GM18951 (cell line): ENCODE results near the gene FMN1.

ENCODE experiments used
- POLR2A ChIP-seq: IDR thresholded peaks from 4 replicates; pipeline ENCODE4 v1.6.1; 2011; ENCODE audit warnings: mild to moderate bottlenecking; ENCODE audit not compliant: insufficient read length, insufficient read depth; ENCODE audit errors: extremely low read depth
- in situ Hi-C: fragments of 300-500 bp; cut with MboI; formaldehyde crosslinking; loops from one replicate; pipeline ENCODE4 v1.12.0; 2022; ENCODE audit warnings: low sequenced_read_pairs, mixed read lengths, inconsistent platforms; ENCODE audit not compliant: unreplicated experiment

FMN1 gene

DNA sequence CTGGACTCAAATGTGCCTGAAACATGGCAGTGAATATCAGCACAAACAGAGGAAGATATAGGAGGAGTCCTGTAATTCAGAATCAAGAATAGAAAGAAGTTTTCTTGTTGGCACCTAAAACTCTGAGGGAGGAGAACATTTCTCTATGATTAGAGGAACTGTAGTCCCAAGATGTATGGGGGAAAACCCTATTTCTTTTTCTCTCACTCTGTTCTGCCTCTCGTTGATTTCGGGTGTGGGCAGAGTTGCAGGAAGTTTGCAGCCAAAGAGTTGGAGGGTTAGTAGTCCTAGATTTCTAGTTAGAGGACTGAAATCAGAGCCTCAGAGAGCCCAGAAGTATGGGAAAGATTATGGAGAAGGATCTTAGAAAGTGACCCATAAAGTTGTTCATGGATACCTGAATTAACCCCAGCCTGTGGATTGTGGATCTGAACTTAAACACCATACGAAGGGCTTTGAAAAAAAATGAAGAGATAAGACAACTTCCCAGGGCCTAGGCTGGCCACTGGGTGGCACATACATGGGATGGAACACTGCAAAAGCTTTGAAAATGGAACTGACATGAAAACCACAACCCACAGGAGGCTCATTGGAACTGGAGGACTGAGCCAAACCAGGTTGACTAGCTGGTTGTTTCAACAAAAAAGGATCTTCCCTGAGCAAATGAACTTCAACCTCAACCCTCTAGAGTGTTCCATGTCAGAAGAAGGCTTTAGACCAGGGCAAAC lies 34.6 kb downstream of the FMN1 start:
- TF ChIP-seq POLR2A, result no peak
- in situ Hi-C loops, result no loop called here

DNA sequence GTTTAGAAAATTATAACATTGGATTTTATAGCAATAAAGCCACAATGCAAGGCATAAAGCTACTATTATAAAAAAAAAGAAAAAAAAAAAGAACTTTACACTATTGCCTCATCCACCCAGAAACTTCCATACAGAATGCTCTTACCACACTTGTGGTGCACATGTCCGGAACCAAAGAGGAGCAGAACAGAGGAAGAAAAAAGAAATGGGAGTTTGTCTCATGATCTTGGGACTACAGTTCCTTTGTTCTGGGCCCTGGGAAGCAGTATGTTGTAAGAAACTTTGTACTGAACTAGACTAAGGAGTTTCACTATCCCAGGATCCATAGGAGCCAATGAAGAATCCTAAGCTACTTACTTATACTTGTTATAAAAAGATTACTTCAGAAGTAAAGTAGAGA lies 36.1 kb downstream of the FMN1 start:
- in situ Hi-C loops, result no loop called here
- no peak for TF ChIP-seq POLR2A

- no peak for TF ChIP-seq POLR2A
- in situ Hi-C loops, result no loop called here
Measured at GRCh38 chr15:33157371-33158037, 37.0 kb downstream of the FMN1 start.

DNA sequence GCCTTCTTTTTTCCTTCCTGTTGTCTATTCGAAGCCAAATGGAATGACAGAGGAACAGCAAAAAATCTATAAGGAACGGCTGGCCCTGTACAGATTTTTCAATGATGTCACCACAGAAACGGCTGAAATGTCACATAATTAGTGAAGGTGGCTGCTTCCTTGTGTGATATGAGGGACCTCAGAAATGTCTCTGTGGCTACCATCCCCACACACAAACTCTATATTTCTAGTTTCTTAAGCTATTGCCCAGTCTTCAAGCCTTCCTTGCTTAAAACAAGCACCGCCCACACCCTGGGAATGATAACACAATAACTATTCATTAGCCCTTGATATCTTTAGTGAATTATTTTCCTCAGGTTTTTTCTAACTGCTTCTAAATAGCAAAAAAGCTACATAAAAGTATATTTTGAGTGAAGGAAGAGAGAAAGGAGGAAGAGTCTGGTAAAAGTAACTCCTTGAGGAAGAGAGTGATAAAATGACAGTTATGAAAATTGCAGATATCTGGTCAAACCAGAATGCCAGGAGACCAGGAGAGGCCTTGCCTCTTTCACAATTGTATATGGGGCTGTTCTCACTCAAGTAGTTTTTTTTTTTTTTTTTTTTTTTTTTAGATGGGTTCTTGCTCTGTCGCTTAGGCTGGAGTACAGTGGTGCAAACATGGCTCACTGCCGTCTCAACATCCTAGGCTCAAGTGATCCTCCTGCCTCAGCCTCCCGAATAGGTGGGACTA lies 38.7 kb downstream of the FMN1 start:
- in situ Hi-C loops, result no loop called here
- TF ChIP-seq POLR2A, result no peak

DNA sequence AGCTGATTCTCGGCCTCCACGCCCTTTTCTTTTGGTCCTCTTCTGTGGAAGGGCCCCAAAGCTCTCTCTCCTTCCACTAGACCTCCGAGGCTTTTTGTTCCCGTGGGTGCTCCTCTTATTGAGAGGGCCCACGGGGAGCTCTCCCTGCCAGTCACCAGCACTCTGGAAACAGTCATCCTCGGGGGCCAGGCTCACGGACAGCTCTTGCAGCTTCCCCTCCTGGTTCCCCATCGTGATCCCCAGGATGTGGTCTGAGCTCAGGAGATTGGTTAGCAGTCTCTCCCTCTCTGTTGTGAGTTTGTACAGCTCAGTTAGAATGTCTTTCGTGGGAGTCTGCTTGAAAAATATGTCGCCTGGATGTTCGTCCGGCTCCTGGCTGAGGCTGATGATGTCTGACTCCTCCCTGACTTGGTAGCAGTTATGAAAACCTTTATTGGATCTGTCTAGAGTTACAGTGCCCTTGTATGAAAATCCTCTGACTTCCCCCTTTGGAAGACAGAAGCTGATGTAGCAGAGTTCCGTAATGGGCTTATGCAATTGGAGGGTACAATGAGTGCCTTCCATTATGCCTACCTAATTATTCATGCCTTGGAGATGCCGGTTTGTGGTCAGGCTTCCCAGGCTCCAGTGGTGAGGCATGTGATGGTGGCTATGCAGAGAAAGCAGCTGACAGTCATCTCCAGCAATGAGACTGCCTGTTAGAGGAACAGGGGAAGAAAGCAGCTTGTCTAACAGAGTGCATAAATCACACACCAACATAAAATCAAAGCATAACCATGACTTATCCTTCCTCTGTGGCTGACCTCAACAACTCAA lies 40.0 kb downstream of the FMN1 start:
- TF ChIP-seq POLR2A, result no peak
- in situ Hi-C loops, result no loop called here

DNA sequence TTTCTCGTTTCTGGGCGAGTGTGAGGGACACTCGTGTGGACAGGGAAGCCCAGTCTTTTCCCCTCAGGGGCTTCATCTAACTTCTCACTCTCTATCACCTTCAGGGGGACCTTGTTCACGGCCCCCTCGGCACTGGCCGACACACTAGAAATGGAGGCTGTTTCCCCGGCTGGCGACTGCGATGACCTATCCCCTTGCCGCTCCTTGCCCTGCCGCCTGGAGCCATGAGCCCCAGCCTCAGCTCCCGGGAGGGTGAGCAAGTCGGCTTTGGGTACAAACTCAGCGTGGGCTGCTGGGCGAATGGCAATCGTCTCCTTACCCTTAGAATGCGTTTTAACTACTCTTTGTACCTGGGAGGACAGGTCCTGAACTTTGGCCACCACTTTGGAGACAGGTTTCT lies 41.0 kb downstream of the FMN1 start:
- no peak for TF ChIP-seq POLR2A
- in situ Hi-C loops, result no loop called here

DNA sequence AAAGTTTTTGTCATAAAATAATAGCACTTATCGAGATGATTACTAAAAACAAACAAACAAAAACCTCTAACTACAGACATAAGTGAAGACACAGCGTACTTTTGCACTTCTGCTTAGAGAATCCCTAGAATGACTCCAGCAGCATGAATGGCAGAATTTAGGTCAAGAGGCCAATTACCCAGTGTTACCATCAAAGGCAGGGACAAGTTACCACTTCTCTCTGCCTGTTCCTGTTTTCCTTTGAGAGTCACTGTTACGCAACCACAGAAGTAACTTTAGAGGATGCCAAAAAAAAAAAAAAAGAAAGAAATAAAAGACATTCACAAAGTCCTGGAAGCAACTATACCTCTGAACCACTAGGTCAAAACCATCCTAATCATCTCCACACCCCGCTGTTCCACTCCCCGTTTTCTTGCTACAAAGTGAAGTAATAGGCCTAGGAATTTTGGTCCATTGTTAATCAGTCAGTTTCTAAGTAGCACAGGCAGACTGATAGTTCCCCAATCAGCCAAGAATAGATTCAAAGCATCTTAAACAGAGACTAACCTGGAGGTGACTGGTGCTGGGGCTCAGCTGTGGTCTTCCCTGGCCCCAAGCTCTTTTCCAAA lies 41.9 kb downstream of the FMN1 start:
- TF ChIP-seq POLR2A, result no peak
- in situ Hi-C loops, result no loop called here

- in situ Hi-C loops, result no loop called here
- TF ChIP-seq POLR2A, result no peak
Measured at GRCh38 chr15:33150971-33151370, 43.5 kb downstream of the FMN1 start.

DNA sequence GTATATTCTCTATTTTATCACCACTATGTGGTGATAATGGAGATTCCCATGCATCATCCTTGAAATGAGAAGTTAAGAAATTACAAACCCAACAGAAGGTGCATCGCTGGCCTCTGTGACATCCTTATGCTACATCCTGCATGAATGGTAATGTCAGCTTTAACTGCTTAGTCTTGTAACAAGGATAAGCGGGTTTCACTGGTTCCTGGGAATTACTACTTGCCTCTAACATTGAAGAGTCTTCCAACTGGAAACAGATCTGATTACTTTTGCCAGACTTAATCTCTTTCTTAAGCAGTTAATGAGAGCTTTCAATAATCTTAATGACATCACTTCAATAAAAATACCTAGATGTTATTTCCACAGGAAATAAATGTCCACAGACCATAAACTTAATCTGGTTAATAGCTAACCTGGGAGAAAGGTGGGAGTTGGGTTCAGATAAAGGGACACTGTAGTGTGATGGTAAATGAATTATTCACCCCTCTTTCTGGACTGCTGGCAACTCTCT lies 44.0 kb downstream of the FMN1 start:
- TF ChIP-seq POLR2A, result no peak
- in situ Hi-C loops, result no loop called here

DNA sequence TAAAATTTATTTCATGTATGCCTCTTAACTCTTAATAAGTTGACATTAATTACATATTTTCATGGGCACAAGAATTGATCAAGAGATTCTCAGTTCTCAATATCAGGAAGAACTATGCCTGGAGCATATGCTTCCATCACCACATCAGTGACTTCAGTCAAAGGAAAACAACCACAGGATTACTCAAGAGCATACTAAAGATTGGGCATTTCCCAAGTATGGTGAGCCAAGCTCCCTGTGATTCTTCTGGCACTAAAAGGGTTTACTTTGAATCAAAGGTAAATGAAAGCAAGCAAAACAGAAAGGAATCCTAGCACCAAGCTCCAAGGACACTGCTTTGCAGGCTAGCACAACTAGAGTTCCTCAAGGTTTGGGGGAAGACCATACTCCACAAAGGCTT lies 44.6 kb downstream of the FMN1 start:
- TF ChIP-seq POLR2A, result no peak
- in situ Hi-C loops, result no loop called here

GRCh38 chr15:33148129-33148751 lies 46.3 kb downstream of the FMN1 start:
- in situ Hi-C loops, result no loop called here

DNA sequence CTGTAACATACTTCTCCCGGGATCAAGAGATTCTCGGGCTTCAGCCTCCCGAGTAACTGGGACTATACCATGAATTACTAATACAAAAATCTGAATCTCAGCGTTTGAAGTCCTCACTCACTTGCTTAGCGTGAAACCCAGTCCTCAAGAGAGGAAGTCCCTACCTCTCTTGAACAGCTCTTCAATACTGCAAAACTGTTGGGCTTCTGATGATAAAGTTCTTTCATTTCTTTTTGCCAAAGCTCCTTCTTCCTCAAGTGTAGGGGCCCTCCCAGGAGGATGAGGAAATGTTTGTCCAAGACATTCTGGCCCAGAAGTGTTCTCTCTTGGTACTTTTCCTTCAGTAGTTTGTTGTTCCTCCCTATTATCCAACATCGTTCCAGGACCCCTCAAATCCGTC lies 48.5 kb downstream of the FMN1 start:
- in situ Hi-C loops, result no loop called here
- TF ChIP-seq POLR2A, result no peak

More at GRCh38 chr15:33148129-33148751, 46.3 kb downstream of the FMN1 start:
- peak; percentile 7 for TF ChIP-seq POLR2A
